HG03520 (cell line): ENCODE measurements around the gene BCAS1.

ENCODE experiments used
- ATAC-seq: cut with Tn5 transposase; IDR thresholded peaks from one replicate; pipeline ENCODE4 v1.9.1; 2021; ENCODE audit warnings: mild to moderate bottlenecking, moderate library complexity; ENCODE audit not compliant: unreplicated experiment

The BCAS1 gene

DNA sequence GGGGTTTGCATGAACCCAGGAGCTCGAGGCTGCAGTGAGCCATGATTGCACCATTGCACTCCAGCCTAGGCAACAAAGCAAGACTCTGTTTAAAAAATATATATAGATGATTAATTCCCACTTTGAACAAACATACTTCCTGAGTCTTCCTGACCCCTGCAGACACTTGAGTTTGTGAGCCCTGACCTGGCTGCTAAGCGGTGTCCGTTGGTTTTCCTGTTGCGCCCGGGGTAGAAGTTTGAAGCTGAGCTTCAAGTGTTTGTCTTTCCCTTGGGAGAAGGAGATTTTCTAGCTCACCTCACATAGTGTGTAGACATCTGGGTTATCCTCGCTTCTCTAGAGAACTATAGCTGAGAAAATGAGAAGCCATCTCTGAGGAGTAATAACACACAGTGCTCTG lies 11.7 kb upstream of the BCAS1 start:
- no peak for ATAC-seq

GRCh38 chr20:54079652-54080051 lies 9.3 kb upstream of the BCAS1 start:
- no peak for ATAC-seq

GRCh38 chr20:54078296-54078984 lies 8.0 kb upstream of the BCAS1 start:
- peak; percentile 45 for ATAC-seq

- ATAC-seq: no peak
Observed at GRCh38 chr20:54076259-54076658, 5.9 kb upstream of the BCAS1 start.

DNA sequence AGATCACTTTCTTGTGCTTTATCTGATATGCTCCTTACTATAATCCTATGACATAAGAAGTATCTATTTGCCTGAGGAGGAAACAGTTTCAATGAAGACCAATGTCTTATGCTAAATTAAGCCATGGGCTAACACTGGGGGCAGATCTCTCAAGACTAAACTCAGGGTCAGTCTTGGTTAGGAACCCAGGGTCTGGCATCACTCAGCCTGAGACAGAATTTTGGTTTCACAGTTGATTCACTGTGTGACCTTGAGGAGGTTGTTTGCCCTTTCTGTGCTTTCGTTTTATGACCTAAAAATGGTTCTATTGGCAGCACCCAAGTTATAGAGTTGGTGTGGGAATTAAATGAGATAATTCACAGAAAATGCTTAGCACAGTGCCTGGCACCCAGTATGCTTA lies 4.9 kb upstream of the BCAS1 start:
- no peak for ATAC-seq

DNA sequence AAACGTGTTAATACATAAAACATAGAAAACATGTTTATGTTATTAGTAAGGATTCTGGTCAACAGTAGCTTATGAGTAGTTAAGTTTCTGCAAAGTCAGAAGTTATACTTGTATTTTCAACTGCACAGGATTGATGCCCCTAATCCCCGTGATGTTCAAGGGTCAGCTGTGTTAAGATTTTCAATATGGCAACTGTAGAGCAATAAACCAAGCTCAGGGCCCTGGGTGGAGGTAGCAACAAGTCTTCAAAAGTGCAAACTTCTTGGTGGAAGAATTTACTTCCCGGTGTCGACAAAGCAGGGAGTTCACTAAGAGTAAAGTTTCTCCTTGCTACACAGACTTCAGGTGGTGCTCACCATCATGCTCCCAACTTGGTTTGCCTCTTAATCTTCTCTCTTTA lies 4.1 kb upstream of the BCAS1 start:
- no peak for ATAC-seq

DNA sequence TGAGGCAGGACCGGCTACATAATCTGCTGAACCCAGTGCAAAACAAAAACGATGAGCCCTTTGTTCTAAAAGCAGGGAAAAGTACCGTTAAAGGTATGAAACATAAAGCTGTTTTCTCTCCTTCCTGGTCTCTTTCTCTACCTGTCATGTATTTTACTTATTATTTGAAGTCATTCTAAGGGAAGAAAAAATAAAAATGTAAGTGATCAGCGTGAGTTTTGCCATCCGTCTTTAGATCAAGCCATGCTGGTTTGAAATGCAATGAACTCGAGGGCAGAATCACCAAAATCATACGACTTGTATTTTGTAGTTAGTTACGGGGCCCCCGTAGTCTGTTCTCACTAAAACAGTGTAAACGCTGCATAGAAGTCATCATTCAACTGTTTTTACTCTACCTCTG lies 2.9 kb upstream of the BCAS1 start:
- no peak for ATAC-seq

- no peak for ATAC-seq
Observed at GRCh38 chr20:54069501-54069971, 858 bp downstream of the BCAS1 start.

DNA sequence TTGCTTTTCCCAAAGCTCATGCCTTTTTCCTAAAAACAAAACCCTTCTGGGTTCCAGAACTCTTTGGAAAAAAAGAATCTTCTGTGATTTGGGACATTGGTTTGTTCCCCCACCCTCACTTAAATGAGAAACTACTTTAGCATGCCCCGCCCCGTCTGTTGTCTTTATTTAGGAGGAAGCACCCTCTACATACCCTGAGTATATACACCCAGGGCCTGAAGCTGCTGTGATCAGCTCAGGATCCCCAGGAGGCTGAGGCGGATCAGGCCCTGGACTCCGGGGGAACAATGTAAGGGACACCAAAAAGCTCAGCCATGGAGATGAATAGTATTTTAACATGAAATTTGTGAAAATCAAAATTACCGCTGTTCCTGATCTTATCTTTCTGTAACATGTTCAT lies 1.4 kb downstream of the BCAS1 start:
- no peak for ATAC-seq

DNA sequence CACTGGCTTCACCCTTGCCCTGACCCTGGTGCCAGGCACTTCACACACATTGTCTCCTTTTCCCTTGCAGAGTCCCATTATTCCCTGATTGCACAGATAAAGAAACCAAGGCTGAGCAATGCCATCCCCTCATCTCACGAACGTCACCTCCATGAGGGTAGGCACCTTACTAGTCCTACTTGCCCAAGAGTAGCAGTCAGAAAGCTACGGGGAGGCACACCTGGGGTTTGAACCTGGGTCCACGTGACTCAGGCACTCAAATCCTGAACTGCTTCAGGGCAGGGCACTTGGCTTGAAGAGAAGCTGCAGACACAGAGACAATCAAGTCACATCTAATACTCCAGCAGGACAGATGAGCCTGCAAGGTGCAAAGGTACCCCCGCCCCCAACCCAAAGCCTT lies 1.9 kb downstream of the BCAS1 start:
- no peak for ATAC-seq

DNA sequence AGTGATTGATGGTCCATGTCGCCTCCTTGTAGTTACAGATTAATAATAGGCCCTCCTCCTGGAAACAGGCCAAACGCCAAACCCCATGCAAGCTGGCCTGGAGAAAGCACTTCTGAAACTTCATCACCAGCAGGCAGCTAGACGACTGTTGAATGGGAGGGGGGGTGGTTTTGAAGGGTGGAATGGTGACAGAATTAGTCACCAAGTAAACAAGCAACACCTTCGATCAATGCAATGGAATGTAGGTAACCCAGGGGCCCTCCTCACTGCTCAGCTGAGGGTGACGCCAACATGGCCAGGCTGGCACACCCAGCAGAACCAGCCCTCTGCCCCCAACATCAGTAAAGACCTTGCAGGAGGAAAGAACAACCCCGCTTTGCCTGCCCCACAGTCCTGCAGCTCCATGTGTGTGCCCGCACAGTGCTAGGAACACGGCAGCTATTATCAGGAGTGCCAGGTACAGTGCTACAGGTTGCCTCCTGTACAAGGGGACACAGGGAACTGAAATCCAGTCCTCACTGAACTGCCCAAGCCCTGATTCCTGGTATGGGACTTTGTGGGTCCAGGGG lies 2.7 kb downstream of the BCAS1 start:
- ATAC-seq: peak; percentile 31

DNA sequence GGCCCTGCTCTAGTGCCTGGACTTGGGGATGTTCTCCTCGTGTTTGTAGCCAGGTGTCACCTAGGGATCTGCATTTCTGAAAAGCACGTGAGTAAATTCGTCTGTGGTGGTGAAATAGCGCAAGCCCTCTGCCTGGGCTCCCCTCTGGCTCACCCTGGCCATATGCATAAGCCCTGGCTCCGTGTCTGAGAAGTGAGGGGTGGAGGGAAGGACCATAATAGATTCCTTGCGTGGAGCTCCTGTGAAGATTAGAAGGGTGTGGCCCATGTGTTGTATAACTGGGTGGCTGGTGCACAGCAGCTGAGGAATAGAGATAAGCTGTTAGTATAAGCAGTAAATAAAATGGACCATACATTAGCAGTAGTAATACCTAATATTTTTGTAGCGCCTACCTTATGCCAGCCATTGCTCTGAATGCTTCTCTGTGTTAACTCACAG lies 4.8 kb downstream of the BCAS1 start:
- no peak for ATAC-seq

DNA sequence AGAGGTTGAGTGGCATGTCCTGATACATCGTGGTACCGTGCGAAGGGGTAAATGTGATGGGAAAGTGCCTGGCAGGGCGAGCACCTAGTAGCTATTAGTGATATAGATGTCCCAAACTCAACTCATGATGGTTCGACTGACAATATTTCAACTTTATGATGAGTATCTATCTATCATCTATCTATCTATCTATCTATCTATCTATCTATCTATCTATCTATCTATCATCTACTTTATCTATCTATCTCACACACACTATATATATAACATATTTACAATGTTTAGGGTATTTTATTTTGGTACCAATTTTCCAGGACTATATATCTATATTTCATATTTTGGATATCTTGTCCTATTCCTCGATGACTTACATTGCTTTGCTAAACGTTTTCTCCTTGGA lies 5.5 kb downstream of the BCAS1 start:
- ATAC-seq: no peak

DNA sequence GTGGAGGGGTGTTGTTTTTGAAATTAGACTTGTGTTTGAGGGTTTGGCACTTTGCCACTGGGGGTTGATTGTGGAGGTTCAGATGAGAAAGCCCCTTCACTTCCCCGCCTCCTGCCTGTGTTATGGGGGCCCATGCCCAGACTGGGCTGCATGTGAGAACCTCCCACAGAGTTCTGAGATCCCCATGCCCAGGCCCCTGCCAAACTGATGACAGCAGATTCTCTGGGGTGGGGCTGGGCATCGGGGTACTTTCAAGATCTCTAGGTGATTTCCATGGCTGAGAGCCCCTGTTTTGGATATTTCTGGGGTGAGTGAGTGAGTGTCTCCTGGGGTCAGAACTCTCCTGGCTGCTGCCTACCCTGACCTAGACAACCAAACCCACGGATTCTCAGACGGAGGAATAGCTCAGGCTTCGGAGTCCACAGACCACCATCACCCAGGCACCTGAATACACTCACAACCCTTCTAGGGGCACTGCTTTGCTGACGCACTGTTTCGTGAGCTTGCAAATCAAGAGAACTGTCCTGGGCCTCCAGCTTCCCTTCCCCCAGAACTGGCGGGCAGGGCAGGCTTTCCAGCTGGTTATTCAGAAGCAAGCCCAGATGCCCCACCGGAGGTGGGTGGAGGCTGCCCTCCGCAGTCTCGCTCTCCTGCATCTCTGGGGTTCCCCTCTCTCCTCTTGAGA lies 6.3 kb downstream of the BCAS1 start:
- ATAC-seq: no peak

DNA sequence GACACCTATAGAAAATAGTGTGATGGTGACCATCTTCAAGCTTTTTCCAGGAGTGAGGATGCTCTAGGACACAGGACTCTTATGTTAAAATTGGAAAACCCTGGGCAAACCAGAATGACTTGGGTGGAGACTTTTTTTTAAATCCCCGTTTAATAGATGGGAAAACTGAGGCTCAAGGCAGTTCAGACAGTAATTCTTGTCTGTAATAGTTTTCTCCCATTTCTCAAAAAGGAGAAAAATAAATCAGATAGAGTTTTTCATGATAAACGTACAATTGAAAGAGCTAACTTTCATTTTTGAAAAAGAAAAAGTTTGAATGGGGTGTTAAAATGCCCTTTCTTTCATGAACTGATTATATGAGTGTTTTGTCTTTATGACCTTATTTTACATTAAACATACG lies 6.8 kb downstream of the BCAS1 start:
- ATAC-seq: no peak

DNA sequence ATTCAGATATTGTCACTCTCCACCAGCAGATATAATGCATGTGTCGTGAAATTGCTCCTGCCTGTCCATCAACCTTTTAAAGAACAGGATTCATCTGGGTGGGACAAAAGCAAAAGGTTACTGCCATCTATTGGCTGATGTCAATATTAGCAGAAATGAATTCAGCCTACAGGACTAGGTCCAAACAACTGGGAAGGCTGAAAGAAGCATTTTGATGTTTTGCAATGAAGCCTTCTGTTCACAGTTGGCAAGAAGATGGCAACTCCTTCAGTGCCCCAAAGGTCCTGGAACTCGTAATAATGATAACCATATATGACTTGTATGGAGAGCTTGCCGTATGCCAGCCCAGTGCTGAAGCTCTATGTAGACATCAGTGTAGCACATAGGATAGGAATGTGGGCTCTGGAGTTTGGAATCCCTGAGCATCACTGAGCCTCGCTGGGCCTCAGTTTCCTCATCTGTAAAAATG lies 7.5 kb downstream of the BCAS1 start:
- ATAC-seq: no peak

DNA sequence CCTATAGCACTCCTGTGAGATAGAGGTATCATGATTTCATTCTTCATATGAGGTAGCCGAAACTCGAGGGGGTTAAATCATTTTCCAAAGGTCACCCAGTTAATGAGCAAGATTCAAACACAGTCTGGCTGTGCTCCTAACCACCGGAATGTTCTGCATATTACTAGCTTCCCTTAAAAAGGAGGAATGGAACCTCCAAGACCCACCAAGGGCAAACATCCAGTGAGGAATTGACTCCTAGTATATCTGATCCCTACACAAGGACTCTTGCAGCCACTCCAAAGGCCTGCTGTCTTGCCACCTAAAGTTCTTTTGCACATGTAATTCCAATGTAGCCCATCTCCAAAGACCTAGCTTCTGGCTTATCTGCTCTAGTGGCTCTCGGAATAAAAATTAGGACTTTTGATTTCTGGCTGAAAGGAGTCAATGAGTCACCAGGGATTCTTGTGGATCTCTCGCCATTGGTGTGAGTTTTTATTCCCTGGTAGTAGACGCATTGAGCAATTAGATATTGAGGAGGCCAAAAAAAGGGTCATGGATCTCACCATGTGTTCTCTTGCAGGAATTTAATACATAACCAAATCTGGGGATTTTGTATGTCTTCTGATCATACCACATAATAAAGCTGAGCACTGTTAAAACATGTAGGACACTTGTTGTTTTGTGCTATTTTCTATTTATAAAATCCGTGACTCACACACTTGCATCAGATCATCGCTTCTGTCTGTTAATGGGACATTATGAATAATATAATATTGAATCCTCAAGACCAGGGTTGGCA lies 9.1 kb downstream of the BCAS1 start:
- ATAC-seq: no peak

GRCh38 chr20:54059691-54060364 lies 10.6 kb downstream of the BCAS1 start:
- no peak for ATAC-seq

DNA sequence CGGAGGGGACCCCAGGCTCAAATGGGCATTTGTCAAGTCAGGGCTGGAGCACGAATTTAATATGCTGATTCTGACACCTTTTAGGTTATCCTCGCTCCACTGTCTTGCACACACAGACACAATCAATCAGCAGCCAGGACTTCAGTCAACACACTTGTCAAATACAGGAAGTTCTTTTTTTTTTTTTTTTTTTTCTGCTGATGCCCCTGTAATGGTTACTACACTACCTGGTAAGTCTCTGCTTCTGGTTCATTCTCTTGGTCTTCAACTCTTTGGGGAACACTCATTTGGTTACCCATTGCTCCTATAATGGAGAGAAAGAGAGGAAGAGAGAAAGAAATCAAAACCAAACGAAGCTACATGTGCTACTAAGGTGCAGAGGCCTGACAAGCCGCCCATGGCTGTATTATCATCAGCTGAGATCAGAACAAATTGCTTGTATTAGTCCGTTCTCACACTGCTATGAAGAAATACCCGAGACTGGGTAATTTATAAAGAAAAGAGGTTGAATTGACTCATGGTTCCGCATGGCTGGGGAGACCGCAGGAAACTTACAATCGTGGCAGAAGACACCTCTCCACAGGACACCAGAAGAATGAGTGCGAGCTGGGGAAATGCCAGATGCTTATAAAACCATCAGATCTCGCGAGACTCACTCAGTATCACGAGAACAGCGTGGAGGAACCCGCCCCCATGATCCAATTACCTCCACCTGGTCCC lies 11.8 kb downstream of the BCAS1 start:
- ATAC-seq: peak; percentile 38
